HG03039 (cell line): ENCODE data around the gene SEC61A1.

Experiments
- ATAC-seq: cut with Tn5 transposase; IDR thresholded peaks from one replicate; pipeline ENCODE4 v1.9.1; 2021; ENCODE audit warnings: mild to moderate bottlenecking, moderate library complexity; ENCODE audit not compliant: unreplicated experiment

Gene SEC61A1

GRCh38 chr3:128077202-128077624 lies 25.0 kb downstream of the SEC61A1 start:
- ATAC-seq, result no peak

- ATAC-seq, result no peak
Measured at GRCh38 chr3:128077665-128078064, 25.4 kb downstream of the SEC61A1 start.

GRCh38 chr3:128078322-128078721 lies 26.1 kb downstream of the SEC61A1 start:
- ATAC-seq, result no peak

- no peak for ATAC-seq
Measured at GRCh38 chr3:128078875-128079274, 26.6 kb downstream of the SEC61A1 start.

- ATAC-seq, result no peak
Measured at GRCh38 chr3:128079823-128080222, 27.6 kb downstream of the SEC61A1 start.

GRCh38 chr3:128080323-128081080 lies 28.3 kb downstream of the SEC61A1 start:
- no peak for ATAC-seq

GRCh38 chr3:128081226-128081625 lies 29.0 kb downstream of the SEC61A1 start:
- ATAC-seq, result no peak

- ATAC-seq, result no peak
Measured at GRCh38 chr3:128081846-128082245, 29.6 kb downstream of the SEC61A1 start.

- no peak for ATAC-seq
Measured at GRCh38 chr3:128082546-128082945, 30.3 kb downstream of the SEC61A1 start.

- ATAC-seq, result no peak
Measured at GRCh38 chr3:128083396-128083795, 31.2 kb downstream of the SEC61A1 start.

GRCh38 chr3:128083980-128084674 lies 31.9 kb downstream of the SEC61A1 start:
- ATAC-seq, result no peak

- ATAC-seq, result no peak
Measured at GRCh38 chr3:128084675-128085021, 32.4 kb downstream of the SEC61A1 start.

- ATAC-seq, result no peak
Measured at GRCh38 chr3:128089135-128089534, 36.9 kb downstream of the SEC61A1 start.

GRCh38 chr3:128091586-128091985 lies 39.3 kb downstream of the SEC61A1 start:
- ATAC-seq, result no peak

- ATAC-seq, result no peak
Measured at GRCh38 chr3:128094295-128095151, 42.3 kb downstream of the SEC61A1 start.

- ATAC-seq, result peak; percentile 63
Measured at GRCh38 chr3:128095222-128095703, 43.0 kb downstream of the SEC61A1 start.

GRCh38 chr3:128098234-128098633 lies 46.0 kb downstream of the SEC61A1 start:
- no peak for ATAC-seq

GRCh38 chr3:128100161-128100560 lies 47.9 kb downstream of the SEC61A1 start:
- ATAC-seq, result no peak

GRCh38 chr3:128100638-128101037 lies 48.4 kb downstream of the SEC61A1 start:
- no peak for ATAC-seq

- ATAC-seq, result no peak
Measured at GRCh38 chr3:128103136-128103676, 51.0 kb downstream of the SEC61A1 start.

GRCh38 chr3:128107834-128108233 lies 55.6 kb downstream of the SEC61A1 start:
- ATAC-seq, result no peak
